GM12878 (cell line): ENCODE measurements around the gene REV1.

Source experiments
- CEBPB ChIP-seq, 2 experiments: fragments of 150-350 bp in 1 of 2; IDR thresholded peaks; 2 replicates each; pipeline ENCODE4 v1.6.1; 2012 to 2014; ENCODE audit warnings: low read depth in 2 of 2, low read length in 2 of 2, borderline replicate concordance in 1 of 2, inconsistent platforms in 1 of 2
- CHD2 ChIP-seq: IDR thresholded peaks from 2 replicates; pipeline ENCODE4 v1.6.1; 2011; ENCODE audit warnings: low read depth, low read length, improper control_type of control experiment, borderline replicate concordance
- CTCF ChIP-seq, 3 experiments: IDR thresholded peaks in 2 of 3; conservative IDR thresholded peaks in 1 of 3; 2 replicates each; pipeline ENCODE4 v1.5.1; 2011; ENCODE audit warnings: low read depth in 3 of 3, low read length in 3 of 3, mild to moderate bottlenecking in 3 of 3, control low read depth in 2 of 3, moderate library complexity in 2 of 3, inconsistent platforms in 1 of 3, mixed read lengths in 1 of 3; ENCODE audit not compliant: control insufficient read depth in 2 of 3, insufficient read depth in 1 of 3; ENCODE audit errors: extremely low read depth in 1 of 3
- TCF12 ChIP-seq: IDR thresholded peaks from 2 replicates; pipeline ENCODE4 v1.6.1; 2011; ENCODE audit warnings: low read depth, mild to moderate bottlenecking, low read length

- TF ChIP-seq CHD2 (no peak), TCF12 (no peak), CEBPB (IDR thresholded peaks at IDR 0.05; ENCODE audit: borderline replicate concordance in 1 of 2, low read depth in 2 of 2, low read length in 2 of 2) (no peak), CTCF (IDR thresholded peaks at IDR 0.05 in 2 of 3, conservative IDR thresholded peaks at IDR 0.05 in 1 of 3; ENCODE audit: control insufficient read depth in 2 of 3, extremely low read depth in 1 of 3, insufficient read depth in 1 of 3, low read depth in 3 of 3, low read length in 3 of 3) (no peak)
Measured at GRCh38 chr2:99420031-99420430, 69.8 kb downstream of the REV1 start.
